Endothelial cell of umbilical vein (primary cell): ENCODE results near the gene PACSIN2. TPM values are rescaled to one million over a fixed set of nuclear protein-coding genes. Genes with fewer than 3 reads are reported as not detected.

Source experiments
- BruUV-seq: library from RNA; stranded (reverse); fragments of 400-500 nt; replicated peaks from 2 replicates; lab custom pipeline; 2021; lab: Mats Ljungman, UMichigan
- CTCF ChIA-PET: fragments of 300-600, 350-600 bp; sonication (Branson Sonifier 250); formaldehyde crosslinking; loops from one replicate; lab custom pipeline; 2021; ENCODE audit warnings: antibody characterized with exemption, inconsistent platforms; lab: Charles Lee
- POLR2A ChIA-PET: fragments of 300-600, 350-600 bp; sonication (Branson Sonifier 250); formaldehyde crosslinking; loops from one replicate; lab custom pipeline; 2021; ENCODE audit warnings: antibody characterized with exemption, inconsistent platforms; lab: Charles Lee
- DNase-seq: peaks from one replicate; pipeline ENCODE4 v3.0.0-alpha.2; 2011; ENCODE audit warnings: low read depth, low spot score
- FAIRE-seq: peaks from 2 replicates; lab custom pipeline; 2011; peaks lifted over from hg19 to GRCh38; lab: Jason Lieb, UNC
- H2AFZ ChIP-seq: 2 replicates; pipeline ENCODE4 v1.6.0; 2012; ENCODE audit warnings: low read depth, low read length, control low read depth, inconsistent platforms
- H3K27ac ChIP-seq: 2 replicates; pipeline ENCODE4 v1.5.1; 2011; ENCODE audit warnings: low read depth, mild to moderate bottlenecking, control low read depth, low read length, moderate library complexity; ENCODE audit not compliant: insufficient read depth
- H3K27me3 ChIP-seq, 2 experiments: 2 replicates each; pipeline versions ENCODE4 v1.6.0 to v1.6.1; 2011; ENCODE audit warnings: low read length in 2 of 2, mixed read lengths in 1 of 2; ENCODE audit not compliant: control insufficient read depth in 2 of 2, insufficient read depth in 2 of 2
- H3K36me3 ChIP-seq, 2 experiments: 2 replicates in 1 of 2; 3 replicates in 1 of 2; pipeline ENCODE4 v1.5.1; 2011; ENCODE audit warnings: low read length in 2 of 2, mild to moderate bottlenecking in 1 of 2, moderate library complexity in 1 of 2; ENCODE audit not compliant: control insufficient read depth in 2 of 2, insufficient read depth in 2 of 2; ENCODE audit errors: extremely low read depth in 1 of 2
- H3K4me1 ChIP-seq: 3 replicates; pipeline ENCODE4 v1.5.1; 2011; ENCODE audit warnings: mild to moderate bottlenecking, low read length; ENCODE audit not compliant: control insufficient read depth, insufficient read depth; ENCODE audit errors: extremely low read depth
- H3K4me2 ChIP-seq: 2 replicates; pipeline ENCODE4 v1.6.1; 2011; ENCODE audit warnings: low read length, control low read depth, mixed read lengths; ENCODE audit not compliant: insufficient read depth
- H3K4me3 ChIP-seq, 3 experiments: fragments of 200-600 bp in 1 of 3; sonication (generic), shearing (Covaris generic) in 1 of 3; replicated peaks in 1 of 3; 2 replicates each; pipeline ENCODE4 v1.5.1; 2011 to 2016; ENCODE audit warnings: control low read depth in 3 of 3, low read length in 3 of 3, mild to moderate bottlenecking in 2 of 3, inconsistent platforms in 1 of 3, low read depth in 1 of 3, moderate library complexity in 1 of 3; ENCODE audit not compliant: insufficient read depth in 1 of 3
- H3K79me2 ChIP-seq: 2 replicates; pipeline ENCODE4 v1.6.0; 2012; ENCODE audit warnings: low read length, inconsistent platforms; ENCODE audit not compliant: control insufficient read depth, insufficient read depth
- H3K9ac ChIP-seq: replicated peaks from 2 replicates; pipeline ENCODE3; 2011; ENCODE audit warnings: low read length, control low read depth; ENCODE audit not compliant: insufficient read depth; ENCODE audit errors: extremely low read depth
- H3K9me1 ChIP-seq: replicated peaks from 3 replicates; pipeline ENCODE4 v1.6.0; 2011; ENCODE audit warnings: mild to moderate bottlenecking, low read length; ENCODE audit not compliant: control insufficient read depth, insufficient read depth; ENCODE audit errors: extremely low read depth
- H3K9me3 ChIP-seq: replicated peaks from 2 replicates; pipeline ENCODE4 v1.5.1; 2012; ENCODE audit warnings: low read length, inconsistent platforms; ENCODE audit not compliant: control insufficient read depth, insufficient read depth
- H4K20me1 ChIP-seq: replicated peaks from 2 replicates; pipeline ENCODE3; 2011; ENCODE audit warnings: mild to moderate bottlenecking, low read length; ENCODE audit not compliant: control insufficient read depth, insufficient read depth; ENCODE audit errors: extremely low read depth
- EZH2 ChIP-seq: IDR thresholded peaks from 2 replicates; pipeline ENCODE4 v1.6.1; 2012; ENCODE audit warnings: borderline replicate concordance, low read depth, mild to moderate bottlenecking, moderate library complexity, low read length, inconsistent platforms; ENCODE audit not compliant: severe bottlenecking
- FOS ChIP-seq: IDR thresholded peaks from 2 replicates; pipeline ENCODE4 v1.6.1; 2011; ENCODE audit warnings: mild to moderate bottlenecking, low read length, moderate library complexity, borderline replicate concordance; ENCODE audit not compliant: insufficient read depth
- GATA2 ChIP-seq: IDR thresholded peaks from 2 replicates; pipeline ENCODE4 v1.7.0; 2011; ENCODE audit warnings: low read depth, mild to moderate bottlenecking, moderate library complexity, mixed read lengths, low read length; ENCODE audit not compliant: insufficient read length, insufficient read depth
- JUN ChIP-seq: IDR thresholded peaks from 2 replicates; pipeline ENCODE4 v1.6.1; 2011; ENCODE audit warnings: borderline replicate concordance, low read depth; ENCODE audit not compliant: insufficient read length, insufficient read depth
- MYC ChIP-seq: IDR thresholded peaks from one replicate; pipeline ENCODE4 v1.6.1; 2011; ENCODE audit warnings: mild to moderate bottlenecking, low read depth, low read length
- POLR2A ChIP-seq: IDR thresholded peaks from 2 replicates; pipeline ENCODE4 v1.6.1; 2012; ENCODE audit warnings: low read depth, mild to moderate bottlenecking, control low read depth, low read length
- POLR2AphosphoS5 ChIP-seq: IDR thresholded peaks from 2 replicates; pipeline ENCODE4 v1.6.1; 2012; ENCODE audit warnings: low read depth, mild to moderate bottlenecking, control low read depth, low read length, moderate library complexity; ENCODE audit not compliant: insufficient read depth
- dilution Hi-C: fragments of 300-500 bp; cut with MboI; formaldehyde crosslinking; loops from one replicate; pipeline ENCODE4 v1.15.0; 2019; ENCODE audit warnings: low sequenced_read_pairs; ENCODE audit not compliant: extremely low pct_ligation_motif_present
- intact Hi-C: fragments of 100-400 bp; cut with micrococcal nuclease; formaldehyde crosslinking; loops from one replicate; pipeline ENCODE4 v1.10.0; 2022
- polyA plus RNA-seq, 4 experiments: library from polyadenylated mRNA; depleted of rRNA in 3 of 4; stranded (reverse) in 3 of 4; unstranded in 1 of 4; fragments of >200 nt; gene quantifications; 2 replicates each; pipeline versions ENCODE4 v1.2.1 to v1.2.3, GENCODE V29; 2011 to 2012; ENCODE audit warnings: missing spikeins in 1 of 4
- total RNA-seq: library from RNA; stranded (reverse); gene quantifications from 2 replicates; pipeline ENCODE4 v1.2.3, GENCODE V29; 2021
- TF ChIP-seq, protein P1 (sequence below), 2 donors: IDR thresholded peaks; 1 replicate in 1 of 2; 2 replicates in 1 of 2; pipeline ENCODE4 v1.5.1; 2011; ENCODE audit warnings: low read length in 2 of 2, mild to moderate bottlenecking in 2 of 2, moderate library complexity in 2 of 2, control low read depth in 1 of 2, inconsistent platforms in 1 of 2, low read depth in 1 of 2; ENCODE audit not compliant: insufficient read depth in 1 of 2; ENCODE audit errors: extremely low read depth in 1 of 2
- TF ChIP-seq, protein P2 (sequence below): IDR thresholded peaks from 2 replicates; pipeline ENCODE4 v1.6.1; 2011; ENCODE audit not compliant: insufficient read depth, insufficient read length

Gene PACSIN2
- total and polyA plus RNA-seq, 2 donors (not counting 3 experiments of a cell fraction or from before 2014, with no cell fraction given) = 46.2 to 64.5 TPM

- FAIRE-seq (no peak), DNase-seq (no peak)
- no TSS peak for BruUV-seq
- Histone ChIP-seq H2AFZ (no peak overlapping the region), H3K4me2 (no peak overlapping the region), H3K9me3 (no peaks in the 10 kb centered on the region), H3K9ac (no peak overlapping the region), H3K27ac (no peak overlapping the region), H3K9me1 (no peaks in the 10 kb centered on the region), H3K4me3 (no peak overlapping the region), H3K79me2 (no peaks in the 10 kb centered on the region), H4K20me1 (no peaks in the 10 kb centered on the region), H3K36me3 (peaks cover 4 to 8% of the 10 kb centered on the region in 2 experiments), H3K27me3 (no peaks in the 10 kb centered on the region), H3K4me1 (peaks cover 13% of the 10 kb centered on the region)
- TF ChIP-seq JUN (no peak), POLR2A (no peak), MYC (no peak), EZH2 (no peak), GATA2 (no peak), POLR2AphosphoS5 (no peak), FOS (no peak)
- TF ChIP-seq, protein P1, sequence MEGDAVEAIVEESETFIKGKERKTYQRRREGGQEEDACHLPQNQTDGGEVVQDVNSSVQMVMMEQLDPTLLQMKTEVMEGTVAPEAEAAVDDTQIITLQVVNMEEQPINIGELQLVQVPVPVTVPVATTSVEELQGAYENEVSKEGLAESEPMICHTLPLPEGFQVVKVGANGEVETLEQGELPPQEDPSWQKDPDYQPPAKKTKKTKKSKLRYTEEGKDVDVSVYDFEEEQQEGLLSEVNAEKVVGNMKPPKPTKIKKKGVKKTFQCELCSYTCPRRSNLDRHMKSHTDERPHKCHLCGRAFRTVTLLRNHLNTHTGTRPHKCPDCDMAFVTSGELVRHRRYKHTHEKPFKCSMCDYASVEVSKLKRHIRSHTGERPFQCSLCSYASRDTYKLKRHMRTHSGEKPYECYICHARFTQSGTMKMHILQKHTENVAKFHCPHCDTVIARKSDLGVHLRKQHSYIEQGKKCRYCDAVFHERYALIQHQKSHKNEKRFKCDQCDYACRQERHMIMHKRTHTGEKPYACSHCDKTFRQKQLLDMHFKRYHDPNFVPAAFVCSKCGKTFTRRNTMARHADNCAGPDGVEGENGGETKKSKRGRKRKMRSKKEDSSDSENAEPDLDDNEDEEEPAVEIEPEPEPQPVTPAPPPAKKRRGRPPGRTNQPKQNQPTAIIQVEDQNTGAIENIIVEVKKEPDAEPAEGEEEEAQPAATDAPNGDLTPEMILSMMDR (IDR thresholded peaks at IDR 0.05; ENCODE audit: extremely low read depth in 1 of 2, insufficient read depth in 1 of 2, low read depth in 1 of 2, low read length in 2 of 2) = no peak
- TF ChIP-seq, protein P2, sequence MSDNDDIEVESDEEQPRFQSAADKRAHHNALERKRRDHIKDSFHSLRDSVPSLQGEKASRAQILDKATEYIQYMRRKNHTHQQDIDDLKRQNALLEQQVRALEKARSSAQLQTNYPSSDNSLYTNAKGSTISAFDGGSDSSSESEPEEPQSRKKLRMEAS = no peak
- intact Hi-C loops = no loop called here
- ChIA-PET POLR2A (interaction anchor here (0.6 kb wide), 1 partner anchor 17 kb away, joined by 3 read pairs; no protein-coding TSS in a partner anchor), CTCF (interaction anchor here (0.9 to 4.7 kb wide), 6 partner anchors 12 to 206 kb away, joined by 3 to 40 read pairs (median 6); partner anchors contain the start of gene POLDIP3)
- dilution Hi-C loops = no loop called here
These were observed 193.6 kb downstream of the PACSIN2 start for GRCh38 chr22:42821386-42821785.
